Activated T-cell treated with anti-CD3 and anti-CD28 coated beads for 48 hours (primary cell): ENCODE measurements around the gene SLC24A4.

Experiments
- DNase-seq: peaks from one replicate; pipeline ENCODE4 v3.0.0-alpha.2; 2020; ENCODE audit warnings: low read depth

Gene SLC24A4

GRCh38 chr14:92546347-92547053 is 223.5 kb downstream of the SLC24A4 start:
- no peak for DNase-seq

DNA sequence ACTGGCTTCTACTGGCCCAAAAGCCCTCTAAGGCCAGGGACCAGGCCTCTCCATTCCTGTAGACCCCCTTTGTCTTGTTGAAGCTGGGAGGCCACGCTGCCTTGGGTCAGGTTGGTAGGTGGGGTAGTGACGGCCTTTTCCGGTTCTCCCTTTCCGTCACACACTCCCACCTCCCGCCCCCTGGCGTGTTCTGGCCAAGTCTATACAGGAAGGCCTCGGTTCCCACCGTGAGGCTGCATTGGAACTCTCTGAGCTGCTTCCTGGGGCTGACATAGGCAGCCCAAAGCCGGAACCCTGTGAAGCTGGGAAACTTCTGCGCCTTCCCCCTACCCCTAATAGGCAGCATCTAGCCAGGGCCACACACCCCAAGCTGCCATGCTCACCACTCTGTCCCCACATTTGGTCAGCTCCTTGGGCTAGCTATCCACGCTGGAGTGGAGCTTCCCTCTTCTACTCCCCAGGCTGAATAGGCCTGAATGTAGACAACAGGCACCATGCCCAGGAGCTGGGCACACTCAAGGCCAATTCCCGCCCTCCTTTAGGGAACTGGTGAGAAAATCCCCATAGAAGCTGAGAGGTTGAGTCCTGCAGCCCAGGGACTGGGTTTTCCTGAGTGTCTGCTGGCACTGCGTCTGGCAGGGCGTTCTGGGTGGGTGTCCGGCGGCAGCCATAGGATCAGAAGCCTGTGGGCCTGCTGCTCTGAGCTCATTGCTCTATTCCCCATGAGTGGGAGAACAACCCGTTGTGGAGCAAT is 226.3 kb downstream of the SLC24A4 start:
- DNase-seq: no peak

- no peak for DNase-seq
These were observed 226.9 kb downstream of the SLC24A4 start for GRCh38 chr14:92549859-92550230.
